ENCODE measurements around the gene CEP85.

DNA sequence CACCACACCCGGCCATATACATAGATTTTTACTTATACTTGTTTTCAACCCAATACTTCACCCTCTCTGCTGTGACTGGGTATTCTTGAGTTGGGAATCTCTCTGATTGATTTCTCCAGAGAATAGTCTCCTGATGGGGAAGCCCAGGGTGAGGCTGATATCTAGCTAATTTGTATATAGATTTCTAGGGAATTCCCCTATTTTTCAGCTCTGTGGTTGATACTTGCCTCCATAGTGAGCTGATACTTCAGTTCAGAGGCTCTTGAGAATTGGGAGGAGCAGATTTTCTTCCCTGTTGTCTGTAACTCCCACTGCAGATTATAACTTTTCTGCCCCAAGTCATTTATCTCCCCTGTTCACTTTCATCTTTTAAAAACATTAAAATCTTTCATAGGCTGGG is 31.4 kb downstream of the CEP85 start:
- no peak for TF ChIP-seq CTCF (IDR thresholded peaks at IDR 0.05; ENCODE audit: low read depth, low read length, missing input control)
- TF ChIP-seq RXRA (IDR thresholded peaks at IDR 0.05): no peak
- no peak for TF ChIP-seq MAX (IDR thresholded peaks at IDR 0.05)
- TF ChIP-seq EGR1 (IDR thresholded peaks at IDR 0.05; ENCODE audit: low read depth in 2 of 2): no peak
- no peak for TF ChIP-seq REST (IDR thresholded peaks at IDR 0.05)
